ENCODE results near the gene DNM1. TPM values are rescaled to one million over a fixed set of nuclear protein-coding genes. Genes with fewer than 3 reads are reported as not detected.

Gene DNM1
- total RNA-seq, 2 experiments from 2014 or later, result 0.36 to 0.59 TPM

DNA sequence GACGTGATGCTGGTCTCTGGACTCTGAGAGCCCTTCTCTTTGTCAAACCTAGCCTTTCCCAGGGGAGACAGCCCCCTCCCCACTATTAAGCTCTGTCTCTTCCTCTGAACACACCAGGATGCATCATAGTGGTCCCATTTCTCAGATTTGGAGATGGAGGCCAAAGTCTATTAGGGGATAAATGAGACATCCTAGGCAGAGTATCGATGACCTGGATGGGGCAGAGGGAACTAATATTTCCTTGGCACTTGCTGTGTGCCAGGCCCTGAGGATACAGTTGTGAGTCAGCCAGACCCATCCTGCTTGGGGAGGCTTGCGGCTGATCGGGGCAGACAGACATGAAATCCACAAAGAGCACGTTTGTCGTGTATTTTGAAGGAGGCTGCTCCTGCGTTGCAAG, 5.2 kb downstream of the DNM1 start:
- ATAC-seq, result no peak
- no peak overlapping the region for H3K4me3 Mint-ChIP-seq
- H3K9me3 Mint-ChIP-seq, result no peaks in the 10 kb centered on the region
- no peak for DNase-seq
- TF ChIP-seq, protein P1, sequence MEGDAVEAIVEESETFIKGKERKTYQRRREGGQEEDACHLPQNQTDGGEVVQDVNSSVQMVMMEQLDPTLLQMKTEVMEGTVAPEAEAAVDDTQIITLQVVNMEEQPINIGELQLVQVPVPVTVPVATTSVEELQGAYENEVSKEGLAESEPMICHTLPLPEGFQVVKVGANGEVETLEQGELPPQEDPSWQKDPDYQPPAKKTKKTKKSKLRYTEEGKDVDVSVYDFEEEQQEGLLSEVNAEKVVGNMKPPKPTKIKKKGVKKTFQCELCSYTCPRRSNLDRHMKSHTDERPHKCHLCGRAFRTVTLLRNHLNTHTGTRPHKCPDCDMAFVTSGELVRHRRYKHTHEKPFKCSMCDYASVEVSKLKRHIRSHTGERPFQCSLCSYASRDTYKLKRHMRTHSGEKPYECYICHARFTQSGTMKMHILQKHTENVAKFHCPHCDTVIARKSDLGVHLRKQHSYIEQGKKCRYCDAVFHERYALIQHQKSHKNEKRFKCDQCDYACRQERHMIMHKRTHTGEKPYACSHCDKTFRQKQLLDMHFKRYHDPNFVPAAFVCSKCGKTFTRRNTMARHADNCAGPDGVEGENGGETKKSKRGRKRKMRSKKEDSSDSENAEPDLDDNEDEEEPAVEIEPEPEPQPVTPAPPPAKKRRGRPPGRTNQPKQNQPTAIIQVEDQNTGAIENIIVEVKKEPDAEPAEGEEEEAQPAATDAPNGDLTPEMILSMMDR (IDR thresholded peaks at IDR 0.05), result no peak
- H3K27me3 Mint-ChIP-seq, result peaks cover 10% of the 10 kb centered on the region
- no peak overlapping the region for H3K27ac Mint-ChIP-seq
- intact Hi-C loops (cut with micrococcal nuclease), result no loop called here
- no peaks in the 10 kb centered on the region for H3K36me3 Mint-ChIP-seq (ENCODE audit: low read depth)
- ChIA-PET POLR2A (no interaction called here), CTCF (interaction anchor here (1.2 to 1.3 kb wide), 2 partner anchors 15 to 47 kb away, joined by 3 read pairs; no protein-coding TSS in a partner anchor)
- H3K4me1 Mint-ChIP-seq (ENCODE audit: low read depth), result peaks cover 3% of the 10 kb centered on the region

DNA sequence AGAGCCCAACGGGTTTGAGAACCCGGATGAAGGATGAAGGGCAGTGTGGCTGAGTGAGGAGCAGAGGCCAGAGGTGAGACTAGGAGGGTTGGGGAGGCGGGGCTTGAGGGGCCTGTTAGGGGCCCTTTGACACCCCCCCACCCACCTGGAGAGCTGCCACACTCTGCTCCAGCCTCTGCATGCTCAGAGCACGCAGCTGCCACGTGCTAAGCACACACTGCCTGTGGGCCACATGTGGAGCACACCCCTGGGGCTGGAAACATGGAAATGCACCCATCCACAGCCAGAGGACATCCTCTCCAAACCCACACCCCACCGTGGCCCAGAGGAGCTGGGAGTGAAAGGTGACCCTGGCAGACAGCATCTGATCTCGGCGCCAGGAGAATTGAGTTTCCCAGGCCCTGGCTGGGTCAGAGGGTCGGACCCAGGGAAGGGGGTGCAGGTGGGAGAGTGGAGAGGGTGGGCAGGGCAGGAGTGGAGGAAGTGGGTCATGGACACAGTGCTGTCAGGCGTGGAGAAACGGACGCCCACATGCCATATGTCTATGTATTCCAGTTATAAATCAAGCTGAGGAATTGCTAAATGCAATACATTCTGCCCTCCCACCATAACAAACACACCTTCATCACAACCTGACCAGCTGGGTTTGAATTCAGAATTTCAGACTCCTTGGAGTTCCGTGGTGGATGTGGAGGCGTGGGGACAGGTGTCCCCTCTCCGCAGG, 5.9 kb downstream of the DNM1 start:
- TF ChIP-seq, protein P1 (IDR thresholded peaks at IDR 0.05), result no peak
- H3K4me1 Mint-ChIP-seq (ENCODE audit: low read depth), result peaks cover 2% of the 10 kb centered on the region
- ChIA-PET CTCF (interaction anchor here (1.0 to 1.2 kb wide), 2 partner anchors 10 to 16 kb away, joined by 3 read pairs; no protein-coding TSS in a partner anchor), POLR2A (no interaction called here)
- ATAC-seq (no peak), DNase-seq (no peak)
- H3K36me3 Mint-ChIP-seq (ENCODE audit: low read depth), result no peaks in the 10 kb centered on the region
- no peak overlapping the region for H3K27ac Mint-ChIP-seq
- H3K27me3 Mint-ChIP-seq, result peaks cover 10% of the 10 kb centered on the region
- intact Hi-C loops (cut with micrococcal nuclease), result no loop called here
- no peak overlapping the region for H3K4me3 Mint-ChIP-seq
- no peaks in the 10 kb centered on the region for H3K9me3 Mint-ChIP-seq

DNA sequence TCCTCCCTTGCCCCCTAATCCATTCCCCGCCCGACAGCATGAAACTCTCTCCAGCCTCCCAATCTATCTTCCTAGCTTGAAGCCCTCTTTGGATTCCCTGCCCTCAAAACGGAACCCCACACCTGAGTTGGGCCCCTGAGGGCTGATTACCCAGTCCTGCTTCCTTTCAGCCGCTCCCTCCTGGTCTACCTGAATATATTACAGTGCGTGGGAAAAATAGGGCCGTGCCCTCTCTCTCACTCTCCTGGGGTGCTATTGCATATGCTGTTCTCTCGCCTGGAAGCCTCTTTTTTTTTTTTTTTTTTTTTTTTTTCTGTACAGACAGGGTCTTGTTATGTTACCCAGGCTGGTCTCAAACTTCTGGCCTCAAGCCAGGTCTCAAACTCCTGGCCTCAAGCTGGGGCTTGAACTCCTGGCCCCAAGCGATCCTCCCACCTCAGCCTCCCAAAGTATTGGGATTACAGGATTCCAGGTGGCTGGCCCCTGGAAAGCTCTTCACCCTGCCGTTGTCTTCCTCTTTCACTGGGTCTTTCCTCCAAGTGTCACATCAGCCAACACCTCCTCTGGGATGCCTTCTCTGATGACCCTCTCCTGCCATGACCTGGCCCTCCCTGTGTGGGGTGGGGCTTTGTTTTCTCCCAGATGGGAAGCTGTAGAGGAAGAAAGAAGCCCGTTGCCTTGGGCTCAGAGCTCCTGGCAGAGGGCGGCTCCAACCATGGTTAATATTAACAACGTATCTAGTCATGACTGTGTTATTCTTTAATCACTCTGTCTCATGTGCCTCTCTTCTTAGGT, 8.2 kb downstream of the DNM1 start:
- CTCF ChIA-PET, result interaction anchor here (2.1 kb wide), 1 partner anchor 11 kb away, joined by 5 read pairs; no protein-coding TSS in a partner anchor
- H3K4me3 Mint-ChIP-seq, result no peak overlapping the region
- peaks cover 2% of the 10 kb centered on the region for H3K27me3 Mint-ChIP-seq

DNA sequence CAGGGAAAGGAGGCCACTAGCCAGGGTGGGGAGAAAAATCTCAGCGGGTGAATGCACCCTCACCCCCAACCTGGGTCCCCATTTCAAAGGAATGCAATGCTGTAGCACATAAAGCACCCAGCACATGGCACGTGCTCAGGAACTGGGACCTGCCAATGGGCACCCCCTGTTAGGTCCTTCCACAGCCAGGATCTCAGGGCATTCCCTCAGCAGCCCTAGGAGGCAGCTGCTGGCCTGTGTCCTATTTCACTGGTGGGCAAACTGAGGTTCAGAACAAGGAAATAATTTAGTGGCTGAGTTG, 8.8 kb downstream of the DNM1 start:
- Mint-ChIP-seq H3K27ac (no peak overlapping the region), H3K27me3 (peaks cover 2% of the 10 kb centered on the region), H3K4me3 (no peak overlapping the region), H3K36me3 (ENCODE audit: low read depth) (no peaks in the 10 kb centered on the region), H3K9me3 (no peaks in the 10 kb centered on the region), H3K4me1 (ENCODE audit: low read depth) (no peaks in the 10 kb centered on the region)
- CTCF ChIA-PET, result interaction anchor here (0.7 to 2.1 kb wide), 2 partner anchors 12 to 129 kb away, joined by 3 to 5 read pairs; no protein-coding TSS in a partner anchor
- ATAC-seq, result no peak
- TF ChIP-seq, protein P1 (IDR thresholded peaks at IDR 0.05), result no peak
- intact Hi-C loops (cut with micrococcal nuclease), result no loop called here
- DNase-seq, result no peak
- POLR2A ChIA-PET, result no interaction called here

More for the DNA sequence above, 8.2 kb downstream of the DNM1 start:
- Mint-ChIP-seq H3K36me3 (ENCODE audit: low read depth) (no peaks in the 10 kb centered on the region), H3K4me1 (ENCODE audit: low read depth) (no peaks in the 10 kb centered on the region), H3K27ac (no peak overlapping the region), H3K9me3 (no peaks in the 10 kb centered on the region)
- TF ChIP-seq, protein P1 (IDR thresholded peaks at IDR 0.05), result no peak
- intact Hi-C loops (cut with micrococcal nuclease), result no loop called here
- DNase-seq, result no peak
- ATAC-seq, result no peak
- POLR2A ChIA-PET, result no interaction called here

Measured in activated CD8-positive, alpha-beta T cell treated with anti-CD3 and anti-CD28 coated beads for 36 hours (primary cell).